Thymus (tissue), 11 donors: ENCODE results near the gene WWTR1. TPM values are rescaled to one million over a fixed set of nuclear protein-coding genes. Genes with fewer than 3 reads are reported as not detected.

Source experiments
- DNase-seq, 9 donors: peaks; one replicate each; pipeline ENCODE4 v3.0.0-alpha.2; 2013; ENCODE audit warnings: low spot score in 9 of 9, low read depth in 6 of 9, missing footprints in 1 of 9
- H3K27ac ChIP-seq, 2 donors: one replicate each; pipeline ENCODE4 v1.5.1; 2013; ENCODE audit warnings: control low read depth in 1 of 2, low read depth in 1 of 2, low read length in 1 of 2, mild to moderate bottlenecking in 1 of 2, moderate library complexity in 1 of 2
- H3K27me3 ChIP-seq, 2 donors: one replicate each; pipeline ENCODE4 v1.5.1; 2013; ENCODE audit warnings: low read length in 1 of 2; ENCODE audit not compliant: control insufficient read depth in 2 of 2, insufficient read depth in 1 of 2
- H3K36me3 ChIP-seq, 2 donors: one replicate each; pipeline ENCODE4 v1.5.1; 2013; ENCODE audit warnings: low read length in 1 of 2, mild to moderate bottlenecking in 1 of 2, moderate library complexity in 1 of 2; ENCODE audit not compliant: control insufficient read depth in 2 of 2, insufficient read depth in 2 of 2
- H3K4me1 ChIP-seq, 2 donors: one replicate each; pipeline ENCODE4 v1.5.1; 2013; ENCODE audit warnings: low read length in 2 of 2; ENCODE audit not compliant: control insufficient read depth in 2 of 2, insufficient read depth in 2 of 2
- H3K4me3 ChIP-seq, 2 donors: one replicate each; pipeline ENCODE4 v1.5.1; 2013; ENCODE audit warnings: low read length in 2 of 2, control low read depth in 1 of 2, mild to moderate bottlenecking in 1 of 2
- H3K9me3 ChIP-seq, 2 donors: one replicate each; pipeline ENCODE4 v1.5.1; 2013; ENCODE audit warnings: low read length in 1 of 2, mild to moderate bottlenecking in 1 of 2; ENCODE audit not compliant: control insufficient read depth in 2 of 2, insufficient read depth in 1 of 2
- WGBS: extraction: QIAGEN DNeasy Blood & Tissue Kit; methylation state at CpG from one replicate; pipeline ENCODE4 v1.1.7; 2013; 5-methylcytosine and 5-hydroxymethylcytosine counted together
- polyA plus RNA-seq: library from polyadenylated mRNA; stranded (reverse); fragments of 200-250 nt; gene quantifications from one replicate; pipeline ENCODE4 v1.2.3, GENCODE V29; 2013
- total RNA-seq: library from RNA; stranded (reverse); fragments of 120-200 nt; gene quantifications from one replicate; pipeline ENCODE4 v1.2.4, GENCODE V29; 2013
- donor health status: healthy.

The WWTR1 gene
- total and polyA plus RNA-seq, 2 donors = 1.6 to 12.9 TPM

GRCh38 chr3:149572796-149573414 is 84.9 kb downstream of the WWTR1 start:
- Histone ChIP-seq H3K27ac (no peak overlapping the region), H3K9me3 (no peaks in the 10 kb centered on the region), H3K36me3 (no peaks in the 10 kb centered on the region), H3K4me1 (no peaks in the 10 kb centered on the region), H3K4me3 (no peak overlapping the region), H3K27me3 (no peaks in the 10 kb centered on the region)
- 95% methylated on average over 6 of the region's 6 CpGs for WGBS
- DNase-seq = no peak

GRCh38 chr3:149571381-149571780 is 86.4 kb downstream of the WWTR1 start:
- no peaks in the 10 kb centered on the region for H3K36me3 ChIP-seq
- WGBS = 60% methylated on average over 2 of the region's 2 CpGs
- H3K27ac ChIP-seq = no peak overlapping the region
- no peaks in the 10 kb centered on the region for H3K9me3 ChIP-seq
- no peaks in the 10 kb centered on the region for H3K4me1 ChIP-seq
- no peak overlapping the region for H3K4me3 ChIP-seq
- DNase-seq = no peak
- H3K27me3 ChIP-seq = no peaks in the 10 kb centered on the region

GRCh38 chr3:149570016-149570415 is 87.8 kb downstream of the WWTR1 start:
- no peaks in the 10 kb centered on the region for H3K9me3 ChIP-seq
- DNase-seq = no peak
- no peaks in the 10 kb centered on the region for H3K36me3 ChIP-seq
- H3K4me3 ChIP-seq = no peak overlapping the region
- 96% methylated on average over 8 of the region's 8 CpGs for WGBS
- H3K27me3 ChIP-seq = no peaks in the 10 kb centered on the region
- H3K27ac ChIP-seq = no peak overlapping the region
- no peaks in the 10 kb centered on the region for H3K4me1 ChIP-seq

- Histone ChIP-seq H3K4me3 (no peak overlapping the region), H3K9me3 (no peaks in the 10 kb centered on the region), H3K27me3 (no peaks in the 10 kb centered on the region), H3K27ac (no peak overlapping the region), H3K36me3 (no peaks in the 10 kb centered on the region), H3K4me1 (no peaks in the 10 kb centered on the region)
- 88% methylated on average over 2 of the region's 2 CpGs for WGBS
- no peak for DNase-seq
Measured at GRCh38 chr3:149567381-149567780, 90.4 kb downstream of the WWTR1 start.

GRCh38 chr3:149566292-149566975 is 91.4 kb downstream of the WWTR1 start:
- H3K4me1 ChIP-seq = no peaks in the 10 kb centered on the region
- 96% methylated on average over 6 of the region's 6 CpGs for WGBS
- H3K27me3 ChIP-seq = no peaks in the 10 kb centered on the region
- no peak for DNase-seq
- no peaks in the 10 kb centered on the region for H3K9me3 ChIP-seq
- H3K36me3 ChIP-seq = no peaks in the 10 kb centered on the region
- no peak overlapping the region for H3K27ac ChIP-seq
- no peak overlapping the region for H3K4me3 ChIP-seq

- no peaks in the 10 kb centered on the region for H3K27me3 ChIP-seq
- H3K27ac ChIP-seq = no peak overlapping the region
- no peak overlapping the region for H3K4me3 ChIP-seq
- WGBS = 98% methylated on average over 2 of the region's 2 CpGs
- no peak for DNase-seq
- no peaks in the 10 kb centered on the region for H3K4me1 ChIP-seq
- H3K9me3 ChIP-seq = no peaks in the 10 kb centered on the region
- H3K36me3 ChIP-seq = no peaks in the 10 kb centered on the region
Measured at GRCh38 chr3:149564079-149564478, 93.7 kb downstream of the WWTR1 start.

GRCh38 chr3:149563114-149563513 is 94.7 kb downstream of the WWTR1 start:
- no peak overlapping the region for H3K27ac ChIP-seq
- no peaks in the 10 kb centered on the region for H3K27me3 ChIP-seq
- H3K36me3 ChIP-seq = no peaks in the 10 kb centered on the region
- no peaks in the 10 kb centered on the region for H3K4me1 ChIP-seq
- H3K4me3 ChIP-seq = no peak overlapping the region
- WGBS = 97% methylated on average over 5 of the region's 5 CpGs
- no peak for DNase-seq
- no peaks in the 10 kb centered on the region for H3K9me3 ChIP-seq

- WGBS = 95% methylated on average over 4 of the region's 4 CpGs
- Histone ChIP-seq H3K4me3 (no peak overlapping the region), H3K36me3 (no peaks in the 10 kb centered on the region)
Measured at GRCh38 chr3:149560617-149561016, 97.2 kb downstream of the WWTR1 start.

GRCh38 chr3:149560001-149560400 is 97.8 kb downstream of the WWTR1 start:
- no peak for DNase-seq
- no peak overlapping the region for H3K4me3 ChIP-seq
- WGBS = 98% methylated on average over 3 of the region's 3 CpGs

More at GRCh38 chr3:149560617-149561016, 97.2 kb downstream of the WWTR1 start:
- no peak for DNase-seq
- Histone ChIP-seq H3K4me1 (no peaks in the 10 kb centered on the region), H3K27me3 (no peaks in the 10 kb centered on the region), H3K9me3 (no peaks in the 10 kb centered on the region), H3K27ac (no peak overlapping the region)

More at GRCh38 chr3:149560001-149560400, 97.8 kb downstream of the WWTR1 start:
- H3K27ac ChIP-seq = no peak overlapping the region
- no peaks in the 10 kb centered on the region for H3K27me3 ChIP-seq
- H3K4me1 ChIP-seq = no peaks in the 10 kb centered on the region
- H3K9me3 ChIP-seq = no peaks in the 10 kb centered on the region
- no peaks in the 10 kb centered on the region for H3K36me3 ChIP-seq
